Measurements from ENCODE around the gene NAPG.
"Not testable (repeated sequence)": the region's sequence is repeated elsewhere in the genome, so short reads cannot be mapped to it uniquely, and the experiment has no call there.

Gene NAPG

DNA sequence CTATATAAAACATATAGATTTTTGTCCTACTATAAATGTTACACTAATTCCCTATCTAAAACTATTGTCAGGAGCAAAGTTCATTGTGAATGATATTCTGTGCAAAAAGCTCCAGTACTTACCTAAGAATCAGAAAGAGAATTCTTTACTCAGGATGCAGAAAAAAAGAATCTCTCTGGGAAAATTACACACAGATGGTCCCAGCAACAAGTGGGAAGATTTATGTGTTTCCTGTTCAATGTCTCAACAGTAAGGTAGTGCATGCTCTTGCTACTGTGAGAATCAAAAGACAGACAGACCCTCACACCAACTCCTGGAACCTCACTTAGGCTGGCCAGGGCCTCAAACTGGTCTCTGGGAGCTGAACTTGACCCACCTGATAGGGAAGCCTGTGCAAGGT lies 11.2 kb upstream of the NAPG start:
- no peak for DNase-seq (ENCODE audit: low read depth)

- no peak for DNase-seq (ENCODE audit: low read depth)
Observed at GRCh38 chr18:10515456-10515855, 10.4 kb upstream of the NAPG start.

DNA sequence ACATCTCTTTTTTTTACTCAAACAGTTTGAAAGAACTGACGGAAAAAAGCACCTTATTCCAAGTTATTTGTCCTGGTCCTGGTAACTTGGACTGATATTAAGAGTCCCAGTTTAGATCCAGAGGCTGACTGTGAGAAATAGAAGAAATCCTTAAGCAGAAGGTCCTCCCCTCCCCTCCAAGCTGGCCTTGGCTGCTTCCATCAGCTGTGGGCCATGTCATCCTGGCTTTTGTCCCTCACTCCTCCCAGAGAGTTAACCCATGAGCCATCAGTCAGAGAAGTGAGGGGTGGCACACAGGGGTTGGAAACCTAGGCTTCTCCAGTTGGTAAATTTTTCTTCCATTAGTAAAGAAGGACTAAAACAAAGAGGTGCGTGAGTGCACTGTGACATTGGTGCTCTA lies 9.7 kb upstream of the NAPG start:
- DNase-seq (ENCODE audit: low read depth): no peak

DNA sequence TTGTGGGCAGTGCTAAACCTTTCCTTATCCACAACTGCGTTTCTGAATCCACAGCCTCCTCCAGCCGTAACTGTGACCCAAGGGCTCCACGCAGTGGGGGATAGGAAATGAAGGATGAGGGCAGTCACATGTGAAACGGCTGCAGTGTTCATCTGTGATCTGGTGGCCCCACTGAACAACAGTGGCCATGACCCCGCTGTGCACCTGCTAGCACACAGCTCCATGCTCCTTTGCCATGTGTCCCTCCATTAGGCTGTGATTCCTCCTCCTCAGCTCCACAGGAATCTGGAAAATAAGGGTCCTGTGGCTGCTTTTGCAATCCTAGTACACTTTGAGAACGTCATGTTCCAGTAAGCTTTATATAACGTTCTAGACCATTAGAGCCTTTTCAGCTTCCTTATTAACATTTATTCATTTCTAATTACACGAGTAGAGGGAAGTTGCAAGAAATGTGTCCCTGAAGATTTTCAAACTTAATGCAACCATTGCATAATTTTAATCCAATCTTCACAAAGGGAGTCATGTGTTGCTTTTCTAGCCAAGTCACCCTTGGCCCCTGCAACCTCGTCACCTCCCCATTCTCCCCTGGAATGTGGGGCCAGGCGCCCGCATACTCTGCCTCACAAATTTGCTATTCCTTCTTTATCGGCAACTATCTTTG lies 7.1 kb upstream of the NAPG start:
- DNase-seq (ENCODE audit: low read depth): no peak

DNA sequence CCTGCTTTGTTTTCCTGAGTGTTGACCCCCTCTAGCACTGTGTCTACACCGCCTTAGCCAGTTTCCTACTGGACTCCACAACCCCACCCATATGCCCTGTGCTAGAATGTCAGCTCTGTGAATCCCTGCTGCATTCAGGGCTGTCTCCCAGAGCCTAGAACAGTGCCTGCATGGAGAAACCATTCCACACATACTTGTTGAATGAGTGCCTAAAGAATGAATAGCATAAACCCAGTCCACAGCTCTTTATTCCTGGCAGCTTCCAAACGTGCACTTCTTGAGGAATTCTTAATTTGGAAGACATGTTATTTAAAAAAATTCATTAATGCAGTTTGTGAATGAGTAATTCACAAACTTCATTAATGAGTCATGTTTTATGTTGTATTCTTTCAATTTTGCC lies 6.5 kb upstream of the NAPG start:
- DNase-seq (ENCODE audit: low read depth): no peak

DNA sequence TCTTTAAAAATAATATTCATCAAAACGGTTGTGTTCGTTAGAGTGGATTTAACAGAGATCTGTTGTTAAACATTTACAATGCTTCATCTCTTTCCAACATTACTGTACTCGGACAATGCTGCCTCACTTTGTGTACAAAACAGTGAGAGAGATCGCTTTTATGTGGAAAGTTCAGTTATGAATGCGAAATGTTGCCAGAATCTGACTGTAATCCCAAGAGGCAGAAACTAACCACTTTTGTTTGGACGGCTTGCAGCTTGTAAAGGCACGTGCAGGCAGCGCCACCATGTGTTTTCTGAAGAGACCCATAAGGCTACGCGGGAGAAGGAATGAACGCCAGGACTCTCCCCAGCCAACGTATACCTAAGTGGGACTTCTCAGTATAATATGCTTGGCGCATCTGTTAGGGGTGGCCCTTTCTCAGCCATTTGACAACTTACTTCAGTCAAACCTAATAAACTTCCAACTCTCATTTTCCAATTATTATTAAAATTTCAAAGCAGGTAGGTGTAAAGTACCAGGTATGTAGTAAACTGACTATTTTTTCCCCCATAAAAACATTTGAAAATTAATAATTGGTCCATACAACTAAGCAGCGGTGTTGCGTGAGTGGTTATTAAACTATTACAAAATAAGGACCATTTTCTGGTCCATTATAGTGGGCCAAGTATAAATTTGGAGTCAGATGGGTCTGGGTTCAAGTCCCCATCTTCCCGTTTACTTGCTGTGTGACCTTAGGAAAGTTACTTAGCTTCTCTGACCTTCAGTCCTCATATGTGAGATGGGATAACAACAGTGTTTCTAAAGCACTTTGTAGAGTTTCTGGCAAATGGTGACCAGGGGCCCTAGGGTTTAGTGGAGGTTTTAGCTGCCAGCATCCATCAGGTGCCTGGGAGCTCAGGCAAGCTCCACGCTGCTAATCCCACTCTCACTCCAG lies 5.6 kb upstream of the NAPG start:
- DNase-seq (ENCODE audit: low read depth): peak; percentile 65

- no peak for DNase-seq (ENCODE audit: low read depth)
Observed at GRCh38 chr18:10521566-10521965, 4.3 kb upstream of the NAPG start.

- no peak for DNase-seq (ENCODE audit: low read depth)
Observed at GRCh38 chr18:10522574-10522973, 3.3 kb upstream of the NAPG start.

- DNase-seq (ENCODE audit: low read depth): no peak
Observed at GRCh38 chr18:10523544-10523943, 2.3 kb upstream of the NAPG start.

DNA sequence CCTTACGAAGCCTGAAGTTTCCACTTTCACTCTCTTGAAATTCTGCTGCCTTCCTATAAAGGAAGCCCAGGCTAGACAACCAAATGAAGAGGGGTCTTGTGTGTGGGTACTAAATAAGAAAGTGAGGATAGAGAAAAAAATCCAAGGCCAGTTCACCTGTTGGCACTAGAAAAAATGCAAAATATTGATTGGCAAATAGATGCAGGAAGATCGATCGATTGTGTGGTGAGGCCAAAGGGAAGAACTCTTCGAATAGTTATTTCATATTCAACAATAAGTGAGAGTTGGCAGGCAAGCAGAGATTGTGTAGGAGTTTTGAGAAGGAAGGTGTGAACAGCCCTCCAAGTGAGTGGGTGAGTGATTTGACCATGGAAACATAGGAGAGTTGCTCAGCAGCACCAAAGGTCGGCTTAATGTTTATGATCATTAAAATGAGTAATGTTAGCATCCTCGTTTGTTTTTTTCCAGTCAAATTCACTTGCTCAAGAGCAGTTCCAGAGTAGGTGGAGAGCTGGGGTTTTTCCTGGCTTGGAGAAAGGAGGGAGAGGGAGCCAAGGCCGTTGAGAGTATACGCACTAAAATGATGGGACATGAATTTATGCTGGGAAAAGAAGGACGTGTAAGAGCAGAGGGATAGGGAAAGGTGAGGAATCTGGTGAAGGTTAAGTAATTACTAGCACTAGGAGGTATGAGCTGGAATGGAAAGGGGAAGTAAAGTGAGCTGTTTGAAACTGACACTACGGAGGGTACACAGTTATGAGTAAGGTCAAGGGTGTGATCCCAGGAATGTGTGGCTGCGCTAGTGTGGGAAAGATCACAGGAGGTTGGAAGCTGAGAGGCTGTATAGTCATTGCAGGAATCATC lies 1.1 kb upstream of the NAPG start:
- no peak for DNase-seq (ENCODE audit: low read depth)

GRCh38 chr18:10525371-10525691 lies 496 bp upstream of the NAPG start:
- no peak for DNase-seq (ENCODE audit: low read depth)

GRCh38 chr18:10526561-10526949 lies 728 bp downstream of the NAPG start:
- no peak for DNase-seq (ENCODE audit: low read depth)

- no peak for DNase-seq (ENCODE audit: low read depth)
Observed at GRCh38 chr18:10528439-10528838, 2.6 kb downstream of the NAPG start.

GRCh38 chr18:10530002-10530401 lies 4.2 kb downstream of the NAPG start:
- no peak for DNase-seq (ENCODE audit: low read depth)

- no peak for DNase-seq (ENCODE audit: low read depth)
Observed at GRCh38 chr18:10530852-10531251, 5.0 kb downstream of the NAPG start.

DNA sequence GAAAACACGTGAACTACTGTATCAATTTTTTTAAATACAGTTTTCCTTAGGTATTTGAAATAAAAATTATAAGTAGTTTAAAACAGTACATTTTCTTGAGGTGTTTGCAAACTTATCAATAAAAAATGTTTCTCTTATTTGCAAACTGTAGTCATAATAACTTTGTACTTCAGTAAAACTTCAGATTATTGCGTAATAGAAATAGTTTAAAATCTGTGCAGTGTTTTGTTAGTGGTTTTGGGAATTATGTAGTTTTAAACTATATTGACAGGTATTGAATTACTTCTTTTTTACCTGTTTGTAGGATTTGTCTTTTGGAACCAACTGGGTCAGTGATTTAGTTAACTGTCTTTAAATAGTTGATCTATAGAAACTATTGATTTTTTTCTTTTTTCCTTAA lies 7.3 kb downstream of the NAPG start:
- no peak for DNase-seq (ENCODE audit: low read depth)

GRCh38 chr18:10536280-10536679 lies 10.5 kb downstream of the NAPG start:
- no peak for DNase-seq (ENCODE audit: low read depth)

DNA sequence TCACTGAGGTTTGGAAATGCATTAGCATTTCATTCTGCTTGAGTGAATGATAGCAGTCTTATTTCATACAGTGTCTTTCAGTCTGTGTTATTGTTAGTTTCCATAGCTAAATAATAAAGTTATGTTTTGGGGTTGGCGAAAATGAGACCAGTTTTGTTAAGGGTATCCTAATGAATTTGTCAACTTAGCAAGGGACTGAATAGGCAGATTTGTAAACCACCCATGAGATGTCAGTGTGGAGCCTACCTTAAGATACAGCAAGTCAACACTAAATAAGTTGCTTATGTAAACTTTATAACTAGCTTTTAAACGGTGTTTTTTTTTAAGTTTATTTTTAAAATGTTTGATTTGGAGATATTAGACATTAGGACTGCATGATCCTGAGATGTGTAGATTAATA lies 11.9 kb downstream of the NAPG start:
- DNase-seq (ENCODE audit: low read depth): no peak

DNA sequence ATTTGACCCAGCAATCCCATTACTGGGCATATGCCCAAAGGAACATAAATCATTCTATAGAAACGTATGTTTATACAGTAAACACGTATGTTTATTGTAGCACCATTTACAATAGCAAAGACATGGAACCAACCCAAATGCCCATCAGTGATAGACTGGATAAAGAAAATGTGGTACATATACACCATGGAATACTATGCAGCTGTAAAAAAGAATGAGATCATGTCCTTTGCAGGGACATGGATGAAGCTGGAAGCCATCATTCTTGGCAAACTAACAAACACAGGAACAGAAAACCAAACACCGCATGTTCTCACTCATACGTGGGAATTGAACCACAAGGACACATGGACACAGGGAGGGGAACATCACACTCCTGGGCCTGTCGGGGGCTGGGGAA lies 13.3 kb downstream of the NAPG start:
- DNase-seq (ENCODE audit: low read depth): not testable (repeated sequence)

DNA sequence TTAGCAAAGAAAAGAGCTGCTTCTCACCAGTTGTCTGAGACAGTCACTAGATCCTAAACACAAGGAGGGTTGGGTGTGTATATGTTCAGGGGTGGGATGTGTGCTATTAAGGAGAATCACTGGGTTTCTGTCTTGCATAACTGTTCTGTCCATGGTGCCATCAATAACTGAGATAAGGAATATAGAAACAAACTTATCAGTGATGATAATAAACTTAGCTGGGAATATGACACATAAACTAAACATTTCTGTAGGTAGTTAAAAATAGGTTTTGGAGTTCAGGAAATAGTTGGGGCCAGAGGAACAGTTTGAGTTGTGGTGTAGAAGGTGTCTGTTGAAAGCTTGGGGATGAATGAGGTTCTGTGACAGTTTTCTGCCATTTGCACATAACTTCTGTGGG lies 17.4 kb downstream of the NAPG start:
- DNase-seq (ENCODE audit: low read depth): no peak

- no peak for DNase-seq (ENCODE audit: low read depth)
Observed at GRCh38 chr18:10544093-10544748, 18.4 kb downstream of the NAPG start.
